ENCODE measurements around the gene ECT2. TPM values are rescaled to one million over a fixed set of nuclear protein-coding genes. Genes with fewer than 3 reads are reported as not detected.

The ECT2 gene
- total and polyA plus RNA-seq, 2 of the 8 experiments (the other 6 are each of a cell fraction or from before 2014, with no cell fraction given): 19.5 to 88.7 TPM

- no peak overlapping the region for H2BK5ac ChIP-seq (ENCODE audit: low read depth, low read length)
- no peak overlapping the region for H3K14ac ChIP-seq (ENCODE audit: insufficient read length)
- FAIRE-seq: no peak
- ChIA-PET POLR2A (ENCODE audit: partially characterized antibody) (no interaction called here), CTCF (ENCODE audit: partially characterized antibody) (interaction anchor here (1.0 to 1.3 kb wide), 2 partner anchors 12 to 109 kb away, joined by 3 read pairs; no protein-coding TSS in a partner anchor)
- peaks cover 0 to 3% (median 0%) of the 10 kb centered on the region in 4 experiments; a peak in 3 of 7 replicates for H3K27me3 ChIP-seq (replicated peaks in 1 of 4; ENCODE audit: control insufficient read depth in 3 of 4, extremely low read depth in 1 of 4, insufficient read depth in 3 of 4, low read length in 3 of 4)
- H3K4ac ChIP-seq (replicated peaks; ENCODE audit: insufficient read length, low read depth, low read length): no peak overlapping the region
- 71% methylated on average over 1 of the region's 1 CpG; no CpG with 5 or more reads in 1 of the 2 experiments for WGBS, 2 experiments (ENCODE audit: extremely low coverage in 1 of 2, insufficient coverage in 1 of 2, insufficient read length in 1 of 2, insufficient replicate concordance in 2 of 2, low coverage in 1 of 2, low lambda C conversion rate in 2 of 2, missing lambda C conversion rate in 1 of 2)
- no peak overlapping the region for H2AFZ ChIP-seq (ENCODE audit: low read length)
- H3K79me1 ChIP-seq (ENCODE audit: low read depth, low read length): no peaks in the 10 kb centered on the region
- H2BK20ac ChIP-seq (ENCODE audit: low read length): peak overlapping the region; percentile 80; the same call in 1 of the 2 replicates
- H3K23ac ChIP-seq (ENCODE audit: insufficient read length): no peak overlapping the region
- peaks cover 0 to 20% (median 14%) of the 10 kb centered on the region in 4 experiments; a peak in 4 of 7 replicates for H3K4me1 ChIP-seq (replicated peaks in 1 of 4; ENCODE audit: control insufficient read depth in 3 of 4, insufficient read depth in 4 of 4, low read length in 3 of 4)
- no peak for DNase-seq (ENCODE audit: low read depth in 1 of 2, low spot score in 2 of 2)
- H4K91ac ChIP-seq (replicated peaks; ENCODE audit: insufficient read length, low read length): peak overlapping the region; percentile 10
- H2BK12ac ChIP-seq (ENCODE audit: low read depth, low read length): no peak overlapping the region
- no peak overlapping the region for H3K18ac ChIP-seq (ENCODE audit: extremely low read depth, low read length)
- H4K20me1 ChIP-seq (replicated peaks in 1 of 2; ENCODE audit: control insufficient read depth in 1 of 2, insufficient read depth in 2 of 2, low read length in 2 of 2): no peaks in the 10 kb centered on the region
- no peak overlapping the region for H3K4me3 ChIP-seq (ENCODE audit: extremely low read depth in 1 of 4, insufficient read depth in 2 of 4, low read depth in 3 of 4, low read length in 4 of 4)
- no peak overlapping the region for H3K9ac ChIP-seq (replicated peaks in 1 of 4; ENCODE audit: extremely low read depth in 1 of 4, low read depth in 3 of 4, low read length in 3 of 4)
- H3K4me2 ChIP-seq (ENCODE audit: insufficient read depth in 1 of 2, low read depth in 2 of 2, low read length in 2 of 2): peak overlapping the region in 1 of 2 experiments; percentile 38; a peak in 1 of 4 replicates
- peak overlapping the region; percentile 62 for H2BK120ac ChIP-seq (replicated peaks; ENCODE audit: low read depth, low read length)
- no peak overlapping the region for H3K56ac ChIP-seq (replicated peaks; ENCODE audit: insufficient read length, low read depth, low read length)
- H3K23me2 ChIP-seq (ENCODE audit: low read depth, low read length): no peaks in the 10 kb centered on the region
- H4K8ac ChIP-seq (ENCODE audit: extremely low read depth, insufficient read depth, low read length): no peak overlapping the region
- no peak overlapping the region for H2AK5ac ChIP-seq (ENCODE audit: low read depth, low read length)
- no peaks in the 10 kb centered on the region for H3K36me3 ChIP-seq (ENCODE audit: control insufficient read depth in 2 of 4, insufficient read depth in 4 of 4, low read length in 3 of 4)
- no peak overlapping the region for H4K5ac ChIP-seq (ENCODE audit: insufficient read length, low read depth, low read length)
- no peak overlapping the region for H3K27ac ChIP-seq (ENCODE audit: low read depth, low read length)
- no peaks in the 10 kb centered on the region for H3K9me3 ChIP-seq (ENCODE audit: insufficient read depth in 2 of 2, low read depth in 1 of 2, low read length in 1 of 2)
- no peaks in the 10 kb centered on the region for H3K79me2 ChIP-seq (ENCODE audit: control insufficient read depth in 1 of 2, insufficient read depth in 2 of 2, low read length in 2 of 2)
- no peak overlapping the region for H2BK15ac ChIP-seq (ENCODE audit: low read length)
- TF ChIP-seq TCF12 (IDR thresholded peaks at IDR 0.05; ENCODE audit: low read depth, low read length) (no peak), TEAD4 (IDR thresholded peaks at IDR 0.05; ENCODE audit: low read depth, low read length) (no peak), BCL11A (IDR thresholded peaks at IDR 0.05; ENCODE audit: low read depth in 2 of 2, low read length in 2 of 2) (no peak), CHD1 (IDR thresholded peaks at IDR 0.05; ENCODE audit: low read depth, low read length) (no peak), SRF (IDR thresholded peaks at IDR 0.05; ENCODE audit: low read depth, low read length) (no peak), CHD2 (IDR thresholded peaks at IDR 0.05; ENCODE audit: low read length) (no peak), YY1 (IDR thresholded peaks at IDR 0.05; ENCODE audit: low read depth, low read length) (no peak), SIX5 (IDR thresholded peaks at IDR 0.05; ENCODE audit: low read depth, low read length) (no peak), POLR2A (IDR thresholded peaks at IDR 0.05; ENCODE audit: control extremely low read depth in 1 of 2, low read depth in 2 of 2, low read length in 2 of 2) (no peak), KDM5A (IDR thresholded peaks at IDR 0.05; ENCODE audit: low read length) (no peak), SP2 (IDR thresholded peaks at IDR 0.05; ENCODE audit: low read length) (no peak)
- TF ChIP-seq, protein P1, sequence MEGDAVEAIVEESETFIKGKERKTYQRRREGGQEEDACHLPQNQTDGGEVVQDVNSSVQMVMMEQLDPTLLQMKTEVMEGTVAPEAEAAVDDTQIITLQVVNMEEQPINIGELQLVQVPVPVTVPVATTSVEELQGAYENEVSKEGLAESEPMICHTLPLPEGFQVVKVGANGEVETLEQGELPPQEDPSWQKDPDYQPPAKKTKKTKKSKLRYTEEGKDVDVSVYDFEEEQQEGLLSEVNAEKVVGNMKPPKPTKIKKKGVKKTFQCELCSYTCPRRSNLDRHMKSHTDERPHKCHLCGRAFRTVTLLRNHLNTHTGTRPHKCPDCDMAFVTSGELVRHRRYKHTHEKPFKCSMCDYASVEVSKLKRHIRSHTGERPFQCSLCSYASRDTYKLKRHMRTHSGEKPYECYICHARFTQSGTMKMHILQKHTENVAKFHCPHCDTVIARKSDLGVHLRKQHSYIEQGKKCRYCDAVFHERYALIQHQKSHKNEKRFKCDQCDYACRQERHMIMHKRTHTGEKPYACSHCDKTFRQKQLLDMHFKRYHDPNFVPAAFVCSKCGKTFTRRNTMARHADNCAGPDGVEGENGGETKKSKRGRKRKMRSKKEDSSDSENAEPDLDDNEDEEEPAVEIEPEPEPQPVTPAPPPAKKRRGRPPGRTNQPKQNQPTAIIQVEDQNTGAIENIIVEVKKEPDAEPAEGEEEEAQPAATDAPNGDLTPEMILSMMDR (IDR thresholded peaks at IDR 0.05; ENCODE audit: control extremely low read depth in 1 of 3, insufficient read depth in 1 of 3, low read depth in 1 of 3, low read length in 3 of 3): no peak
Measured at GRCh38 chr3:172853005-172853404, 102.5 kb downstream of the ECT2 start.
